DOHH2 (cell line): ENCODE data around the gene RASA4B.

Source experiments
- EZH2phosphoT487 ChIP-seq: fragments of 200-600 bp; sonication (generic); IDR thresholded peaks from 2 replicates; pipeline ENCODE4 v1.6.1; 2017; ENCODE audit warnings: borderline replicate concordance, mild to moderate bottlenecking, antibody characterized with exemption, low read length, moderate library complexity, mixed read lengths
- TF ChIP-seq, protein P1 (sequence below): fragments of 200-600 bp; sonication (generic); IDR thresholded peaks from one replicate; pipeline ENCODE4 v1.5.1; 2014; ENCODE audit warnings: antibody characterized with exemption, mild to moderate bottlenecking, low read depth, low read length; ENCODE audit not compliant: poor library complexity, severe bottlenecking

DNA sequence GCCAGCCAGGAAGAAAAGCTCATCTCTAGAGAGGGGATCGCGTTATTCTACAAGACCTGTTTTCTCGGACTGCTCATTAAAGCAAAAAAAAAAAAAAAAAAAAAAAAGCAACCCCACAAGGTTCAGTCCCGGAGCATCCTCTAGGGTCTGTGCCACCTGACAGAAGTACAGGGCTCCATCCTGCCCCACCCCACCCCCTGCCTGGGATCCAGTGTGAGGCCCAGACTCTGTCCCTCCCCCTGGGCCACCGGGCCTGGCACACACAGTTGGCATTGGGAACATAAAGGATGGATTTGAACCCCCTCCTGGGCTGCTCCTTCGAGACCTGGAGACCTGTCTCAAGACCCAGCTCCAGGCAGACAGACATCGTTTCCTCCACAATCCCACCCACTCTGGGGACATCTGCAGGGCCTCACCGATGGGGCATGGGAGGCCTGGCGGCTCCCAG is 83.5 kb downstream of the RASA4B start:
- TF ChIP-seq, protein P1, sequence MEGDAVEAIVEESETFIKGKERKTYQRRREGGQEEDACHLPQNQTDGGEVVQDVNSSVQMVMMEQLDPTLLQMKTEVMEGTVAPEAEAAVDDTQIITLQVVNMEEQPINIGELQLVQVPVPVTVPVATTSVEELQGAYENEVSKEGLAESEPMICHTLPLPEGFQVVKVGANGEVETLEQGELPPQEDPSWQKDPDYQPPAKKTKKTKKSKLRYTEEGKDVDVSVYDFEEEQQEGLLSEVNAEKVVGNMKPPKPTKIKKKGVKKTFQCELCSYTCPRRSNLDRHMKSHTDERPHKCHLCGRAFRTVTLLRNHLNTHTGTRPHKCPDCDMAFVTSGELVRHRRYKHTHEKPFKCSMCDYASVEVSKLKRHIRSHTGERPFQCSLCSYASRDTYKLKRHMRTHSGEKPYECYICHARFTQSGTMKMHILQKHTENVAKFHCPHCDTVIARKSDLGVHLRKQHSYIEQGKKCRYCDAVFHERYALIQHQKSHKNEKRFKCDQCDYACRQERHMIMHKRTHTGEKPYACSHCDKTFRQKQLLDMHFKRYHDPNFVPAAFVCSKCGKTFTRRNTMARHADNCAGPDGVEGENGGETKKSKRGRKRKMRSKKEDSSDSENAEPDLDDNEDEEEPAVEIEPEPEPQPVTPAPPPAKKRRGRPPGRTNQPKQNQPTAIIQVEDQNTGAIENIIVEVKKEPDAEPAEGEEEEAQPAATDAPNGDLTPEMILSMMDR, result no peak
- no peak for TF ChIP-seq EZH2phosphoT487
